Activated CD8-positive, alpha-beta T cell treated with anti-CD3 and anti-CD28 coated beads, Interleukin-2, amount 10 ng/mL, durations not matched to agents 7 days and 5 days (primary cell): ENCODE results near the gene RFXAP. TPM values are rescaled to one million over a fixed set of nuclear protein-coding genes. Genes with fewer than 3 reads are reported as not detected.

ENCODE experiments used
- ATAC-seq: fragments of 150-1000 bp; cut with Tn5 transposase; one replicate; pipeline ENCODE4 v1.10.0; 2021; ENCODE audit warnings: moderate library complexity
- CTCF ChIA-PET: fragments of 350-600 bp; sonication (Branson Sonifier 250); formaldehyde crosslinking; loops from one replicate; lab custom pipeline; 2021; ENCODE audit warnings: antibody characterized with exemption; lab: Charles Lee
- POLR2A ChIA-PET: fragments of 350-600 bp; sonication (Branson Sonifier 250); formaldehyde crosslinking; loops from one replicate; lab custom pipeline; 2021; ENCODE audit warnings: antibody characterized with exemption; lab: Charles Lee
- DNase-seq: peaks from one replicate; pipeline ENCODE4 v3.0.0-alpha.2; 2020
- H3K27ac Mint-ChIP-seq: one replicate; pipeline ENCODE4 v1.8.0; 2021; ENCODE audit warnings: mild to moderate bottlenecking, mixed read lengths
- H3K27me3 Mint-ChIP-seq: one replicate; pipeline ENCODE4 v1.8.0; 2021; ENCODE audit warnings: low read depth, mixed read lengths
- H3K36me3 Mint-ChIP-seq: one replicate; pipeline ENCODE4 v1.8.0; 2021; ENCODE audit warnings: low read depth, mixed read lengths
- H3K4me1 Mint-ChIP-seq: one replicate; pipeline ENCODE4 v1.8.0; 2021; ENCODE audit warnings: low read depth, mixed read lengths
- H3K4me3 Mint-ChIP-seq: one replicate; pipeline ENCODE4 v1.8.0; 2021; ENCODE audit warnings: mild to moderate bottlenecking, mixed read lengths
- H3K9me3 Mint-ChIP-seq: one replicate; pipeline ENCODE4 v1.8.0; 2022; ENCODE audit warnings: mixed read lengths; ENCODE audit not compliant: insufficient read depth
- total RNA-seq, 2 experiments: library from RNA; stranded (reverse); gene quantifications; one replicate each; pipeline ENCODE4 v1.2.3, GENCODE V29; 2021

The RFXAP gene
- total RNA-seq, 2 experiments from 2014 or later = 12.8 to 13.9 TPM

DNA sequence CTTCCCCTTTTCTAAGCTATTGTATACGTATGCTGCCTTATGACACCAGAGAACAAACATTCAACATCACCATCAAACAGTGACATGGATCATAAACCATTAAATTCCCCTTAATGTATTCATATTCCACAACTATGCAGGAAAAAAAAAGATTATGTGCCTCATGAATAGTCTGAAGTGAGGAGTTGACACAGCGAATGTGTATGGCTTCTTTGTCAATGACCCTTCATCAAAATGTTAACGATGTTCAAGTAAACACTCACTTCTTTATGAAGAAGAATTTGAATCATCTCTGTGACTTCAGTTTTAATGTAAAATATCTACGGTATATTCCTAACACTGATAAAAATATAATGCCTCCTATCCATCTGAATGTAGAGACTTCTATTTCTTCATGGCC, 56.4 kb downstream of the RFXAP start:
- Mint-ChIP-seq H3K4me3 (no peak overlapping the region), H3K27ac (no peak overlapping the region), H3K4me1 (no peaks in the 10 kb centered on the region), H3K36me3 (no peaks in the 10 kb centered on the region), H3K27me3 (peaks cover 15% of the 10 kb centered on the region), H3K9me3 (no peaks in the 10 kb centered on the region)
- DNase-seq (no peak), ATAC-seq (no peak)
- CTCF ChIA-PET = no interaction called here
- POLR2A ChIA-PET = no interaction called here

DNA sequence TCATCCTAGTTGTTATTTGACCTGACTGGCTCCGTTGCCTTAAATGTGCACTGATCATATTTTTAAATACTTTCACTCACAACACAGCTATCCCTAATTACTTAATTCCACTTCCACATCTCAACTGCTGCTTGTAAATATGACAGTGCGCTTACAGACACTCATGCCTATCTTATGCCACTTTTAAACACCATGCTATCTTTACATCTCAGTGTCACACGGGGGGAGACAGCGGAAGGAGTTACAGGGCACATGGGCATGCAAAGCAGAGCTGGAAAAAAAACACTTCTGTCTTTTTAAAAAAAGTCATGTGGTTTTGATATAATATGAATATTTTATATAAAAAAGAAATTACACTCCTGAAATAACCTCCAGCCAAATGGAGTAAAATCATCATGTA, 56.9 kb downstream of the RFXAP start:
- ChIA-PET POLR2A (no interaction called here), CTCF (no interaction called here)
- no peak for DNase-seq
- Mint-ChIP-seq H3K4me3 (no peak overlapping the region), H3K9me3 (no peaks in the 10 kb centered on the region), H3K27me3 (peaks cover 15% of the 10 kb centered on the region), H3K4me1 (no peaks in the 10 kb centered on the region), H3K27ac (no peak overlapping the region), H3K36me3 (no peaks in the 10 kb centered on the region)
- ATAC-seq = no peak

Other genes starting within 250 kb of the RFXAP start
- not detected for gene SERTM1, start 145.2 kb upstream of the RFXAP start, total RNA-seq
- not detected for gene SMAD9, start 101.0 kb downstream of the RFXAP start, total RNA-seq
- 10 to 100 TPM; 32.0 to 33.8 TPM for gene ALG5, start 180.1 kb downstream of the RFXAP start, total RNA-seq
- 100 to 1,000 TPM; 109 to 122 TPM for gene EXOSC8, start 181.6 kb downstream of the RFXAP start, total RNA-seq
- 10 to 100 TPM; 67.4 to 71.5 TPM for gene SUPT20H, start 240.5 kb downstream of the RFXAP start, total RNA-seq